Upper lobe of right lung (tissue), 1 donor: ENCODE measurements around the gene TRMT61A. TPM values are rescaled to one million over a fixed set of nuclear protein-coding genes. Genes with fewer than 3 reads are reported as not detected.

Source experiments
- ATAC-seq: fragments of 200-7000 bp; cut with Tn5 transposase; one replicate; pipeline ENCODE4 v1.9.1; 2020; ENCODE audit warnings: mild to moderate bottlenecking, moderate library complexity
- DNase-seq: peaks from one replicate; pipeline ENCODE4 v3.0.0-alpha.2; 2020
- H3K27ac ChIP-seq: fragments of 200-600 bp; one replicate; pipeline ENCODE4 v1.8.0; 2022
- H3K27me3 ChIP-seq: fragments of 200-600 bp; one replicate; pipeline ENCODE4 v1.8.0; 2022; ENCODE audit warnings: mild to moderate bottlenecking
- H3K36me3 ChIP-seq: fragments of 200-600 bp; one replicate; pipeline ENCODE4 v1.8.0; 2022
- H3K4me1 ChIP-seq: fragments of 200-600 bp; one replicate; pipeline ENCODE4 v1.8.0; 2022
- H3K4me3 ChIP-seq: fragments of 200-600 bp; one replicate; pipeline ENCODE4 v1.8.0; 2022; ENCODE audit warnings: mild to moderate bottlenecking
- H3K9me3 ChIP-seq: fragments of 200-600 bp; one replicate; pipeline ENCODE4 v1.8.0; 2022
- intact Hi-C: fragments of 100-400 bp; cut with DNase I; formaldehyde crosslinking; loops from one replicate; pipeline ENCODE4 v1.11.0; 2022
- total RNA-seq: library from RNA; stranded (reverse); fragmentation: NEBNext Ultra II Directional; extraction: Animal tissue kit (Norgen Biotek cat#: 25700); gene quantifications from one replicate; pipeline ENCODE4 v1.2.1, GENCODE V29; 2021
- TF ChIP-seq, protein P1 (sequence below): fragments of 200-600 bp; IDR thresholded peaks from one replicate; pipeline ENCODE4 v1.8.0; 2022; ENCODE audit warnings: antibody characterized with exemption
- donor health status: DM: no; HTN: yes; CAD: no; lungs with severe emphysema.

TRMT61A gene
- total RNA-seq, 1 donor from 2014 or later, result 11.6 TPM

- TF ChIP-seq, protein P1, sequence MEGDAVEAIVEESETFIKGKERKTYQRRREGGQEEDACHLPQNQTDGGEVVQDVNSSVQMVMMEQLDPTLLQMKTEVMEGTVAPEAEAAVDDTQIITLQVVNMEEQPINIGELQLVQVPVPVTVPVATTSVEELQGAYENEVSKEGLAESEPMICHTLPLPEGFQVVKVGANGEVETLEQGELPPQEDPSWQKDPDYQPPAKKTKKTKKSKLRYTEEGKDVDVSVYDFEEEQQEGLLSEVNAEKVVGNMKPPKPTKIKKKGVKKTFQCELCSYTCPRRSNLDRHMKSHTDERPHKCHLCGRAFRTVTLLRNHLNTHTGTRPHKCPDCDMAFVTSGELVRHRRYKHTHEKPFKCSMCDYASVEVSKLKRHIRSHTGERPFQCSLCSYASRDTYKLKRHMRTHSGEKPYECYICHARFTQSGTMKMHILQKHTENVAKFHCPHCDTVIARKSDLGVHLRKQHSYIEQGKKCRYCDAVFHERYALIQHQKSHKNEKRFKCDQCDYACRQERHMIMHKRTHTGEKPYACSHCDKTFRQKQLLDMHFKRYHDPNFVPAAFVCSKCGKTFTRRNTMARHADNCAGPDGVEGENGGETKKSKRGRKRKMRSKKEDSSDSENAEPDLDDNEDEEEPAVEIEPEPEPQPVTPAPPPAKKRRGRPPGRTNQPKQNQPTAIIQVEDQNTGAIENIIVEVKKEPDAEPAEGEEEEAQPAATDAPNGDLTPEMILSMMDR, result no peak
- Histone ChIP-seq H3K27ac (peak overlapping the region; percentile 47), H3K36me3 (peaks cover 16% of the 10 kb centered on the region), H3K4me3 (no peak overlapping the region), H3K4me1 (peaks cover 48% of the 10 kb centered on the region), H3K27me3 (no peaks in the 10 kb centered on the region), H3K9me3 (no peaks in the 10 kb centered on the region)
- ATAC-seq (no peak), DNase-seq (no peak)
- intact Hi-C loops, result no loop called here
Observed at GRCh38 chr14:103538291-103539055, 9.5 kb downstream of the TRMT61A start.

DNA sequence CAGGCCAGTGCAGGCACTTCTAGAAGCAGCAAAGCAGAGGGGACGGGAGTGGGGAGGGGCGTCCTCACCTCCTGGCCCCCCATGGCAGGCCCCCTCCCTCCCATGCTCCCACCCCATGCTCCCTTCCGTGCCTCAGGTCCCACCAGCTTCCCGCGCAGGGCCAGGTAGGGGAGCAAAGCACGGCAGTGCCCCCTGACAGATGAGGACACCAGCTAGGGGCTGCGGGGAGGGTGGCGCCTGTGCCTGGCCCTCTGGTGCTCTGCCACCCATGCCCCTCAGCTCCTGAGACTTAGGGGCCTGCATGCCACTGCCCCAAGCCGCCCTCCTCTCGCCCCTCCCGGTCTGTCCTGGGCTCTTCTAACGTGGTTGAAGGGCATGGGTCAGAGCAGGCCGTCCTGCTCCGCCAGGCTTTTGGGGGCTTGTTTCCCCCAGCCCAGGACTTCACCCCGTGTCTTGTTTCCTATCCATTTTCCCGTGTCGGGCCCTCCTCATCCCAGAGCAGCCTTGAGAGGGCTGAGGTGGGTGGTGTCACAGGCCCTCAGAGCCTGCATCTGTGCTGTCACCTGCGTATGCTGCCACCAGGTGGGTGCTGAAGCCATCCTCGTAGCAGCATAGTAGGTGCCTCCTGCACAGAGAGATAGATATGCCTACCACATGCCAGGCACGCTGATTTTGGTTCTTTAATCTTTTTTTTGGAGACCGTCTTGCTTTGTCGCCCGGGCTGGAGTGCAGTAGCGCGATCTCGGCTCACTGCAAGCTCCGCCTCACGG lies 10.2 kb downstream of the TRMT61A start:
- no peaks in the 10 kb centered on the region for H3K9me3 ChIP-seq
- H3K27ac ChIP-seq, result peak overlapping the region; percentile 47
- H3K4me1 ChIP-seq, result peaks cover 56% of the 10 kb centered on the region
- TF ChIP-seq, protein P1, result no peak
- ATAC-seq, result no peak
- peaks cover 9% of the 10 kb centered on the region for H3K36me3 ChIP-seq
- no peaks in the 10 kb centered on the region for H3K27me3 ChIP-seq
- H3K4me3 ChIP-seq, result no peak overlapping the region
- no peak for DNase-seq
- intact Hi-C loops, result no loop called here

GRCh38 chr14:103540821-103541708 lies 12.1 kb downstream of the TRMT61A start:
- ATAC-seq (no peak), DNase-seq (no peak)
- Histone ChIP-seq H3K4me1 (peaks cover 60% of the 10 kb centered on the region), H3K9me3 (no peaks in the 10 kb centered on the region), H3K27me3 (no peaks in the 10 kb centered on the region), H3K27ac (peak overlapping the region; percentile 81), H3K36me3 (no peaks in the 10 kb centered on the region), H3K4me3 (no peak overlapping the region)
- TF ChIP-seq, protein P1, result no peak
- intact Hi-C loops, result no loop called here

GRCh38 chr14:103541709-103542604 lies 13.0 kb downstream of the TRMT61A start:
- H3K9me3 ChIP-seq, result no peaks in the 10 kb centered on the region
- TF ChIP-seq, protein P1, result no peak
- peak overlapping the region; percentile 81 for H3K27ac ChIP-seq
- no peak overlapping the region for H3K4me3 ChIP-seq
- H3K27me3 ChIP-seq, result no peaks in the 10 kb centered on the region
- H3K36me3 ChIP-seq, result no peaks in the 10 kb centered on the region
- no peak for DNase-seq
- peak; percentile 34 for ATAC-seq
- peaks cover 60% of the 10 kb centered on the region for H3K4me1 ChIP-seq
- intact Hi-C loops, result no loop called here
